Measurements from ENCODE around the gene PCDHB16.
A peak's percentile ranks its signal among the peaks of the same experiment; 100 is the strongest.
"Not testable (repeated sequence)": the region's sequence is repeated elsewhere in the genome, so short reads cannot be mapped to it uniquely, and the experiment has no call there.

Gene PCDHB16

DNA sequence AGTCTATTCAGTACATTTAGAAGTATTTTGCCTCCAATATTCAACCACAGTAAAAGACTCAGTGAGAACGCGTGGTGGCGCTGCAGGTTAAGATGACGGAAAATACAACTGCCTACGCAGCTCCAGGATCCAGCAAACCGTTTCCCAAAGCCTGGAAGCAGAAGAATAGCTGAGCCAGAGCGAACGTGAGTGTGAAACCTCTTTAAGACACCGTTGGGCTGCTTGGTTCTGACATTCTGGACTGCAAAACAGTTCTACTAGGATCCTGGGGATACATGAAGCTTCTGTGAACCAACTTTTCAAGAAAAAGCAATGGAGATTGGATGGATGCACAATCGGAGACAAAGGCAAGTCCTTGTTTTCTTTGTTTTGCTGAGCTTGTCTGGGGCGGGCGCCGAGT, at the start of gene PCDHB16:
Gene PCDHB16 (plus strand): TSS at position 140 of the 400 bp plus-strand sequence. CDS start 173 bp downstream, at position 313.
- FAIRE-seq = peak; percentile 54

DNA sequence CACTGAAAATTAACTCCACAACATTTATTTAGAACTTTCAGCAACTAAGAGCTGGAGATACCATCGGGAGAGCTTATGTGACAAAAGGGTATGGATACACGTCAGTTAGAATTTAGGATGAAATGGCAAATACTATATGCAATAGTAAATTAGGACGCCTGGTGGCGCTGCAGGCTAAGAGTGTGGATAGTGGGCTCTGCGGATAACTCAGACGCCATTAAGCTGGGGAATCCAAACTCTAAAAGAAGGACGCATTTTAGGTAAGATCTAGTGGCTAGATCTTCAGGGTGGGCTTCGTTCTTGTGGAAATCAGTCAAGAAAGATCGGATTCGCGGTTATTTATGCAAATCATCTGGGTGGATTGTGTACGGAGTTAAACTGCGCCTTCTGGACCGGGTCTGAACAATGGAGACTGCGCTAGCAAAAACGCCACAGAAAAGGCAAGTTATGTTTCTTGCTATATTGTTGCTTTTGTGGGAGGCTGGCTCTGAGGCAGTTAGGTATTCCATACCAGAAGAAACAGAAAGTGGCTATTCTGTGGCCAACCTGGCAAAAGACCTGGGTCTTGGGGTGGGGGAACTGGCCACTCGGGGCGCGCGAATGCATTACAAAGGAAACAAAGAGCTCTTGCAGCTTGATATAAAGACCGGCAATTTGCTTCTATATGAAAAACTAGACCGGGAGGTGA, 47.0 kb upstream of the PCDHB16 start, which contains the start of gene PCDHB5:
Gene PCDHB5 (plus strand): TSS at position 177 of the 688 bp plus-strand sequence. CDS start 229 bp downstream, at position 406.
- no peak for FAIRE-seq

DNA sequence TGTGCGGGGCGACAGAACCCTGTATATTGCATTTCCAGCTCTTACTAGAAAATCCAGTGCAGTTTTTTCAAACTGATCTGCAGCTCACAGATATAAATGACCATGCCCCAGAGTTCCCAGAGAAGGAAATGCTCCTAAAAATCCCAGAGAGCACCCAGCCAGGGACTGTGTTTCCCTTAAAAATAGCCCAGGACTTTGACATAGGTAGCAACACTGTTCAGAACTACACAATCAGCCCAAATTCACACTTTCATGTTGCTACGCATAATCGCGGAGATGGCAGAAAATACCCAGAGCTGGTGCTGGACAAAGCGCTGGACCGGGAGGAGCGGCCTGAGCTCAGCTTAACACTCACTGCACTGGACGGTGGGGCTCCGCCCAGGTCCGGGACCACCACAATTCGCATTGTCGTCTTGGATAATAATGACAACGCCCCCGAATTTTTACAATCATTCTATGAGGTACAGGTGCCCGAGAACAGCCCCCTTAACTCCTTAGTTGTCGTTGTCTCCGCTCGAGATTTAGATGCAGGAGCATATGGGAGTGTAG, 46.4 kb upstream of the PCDHB16 start:
- FAIRE-seq = no peak

DNA sequence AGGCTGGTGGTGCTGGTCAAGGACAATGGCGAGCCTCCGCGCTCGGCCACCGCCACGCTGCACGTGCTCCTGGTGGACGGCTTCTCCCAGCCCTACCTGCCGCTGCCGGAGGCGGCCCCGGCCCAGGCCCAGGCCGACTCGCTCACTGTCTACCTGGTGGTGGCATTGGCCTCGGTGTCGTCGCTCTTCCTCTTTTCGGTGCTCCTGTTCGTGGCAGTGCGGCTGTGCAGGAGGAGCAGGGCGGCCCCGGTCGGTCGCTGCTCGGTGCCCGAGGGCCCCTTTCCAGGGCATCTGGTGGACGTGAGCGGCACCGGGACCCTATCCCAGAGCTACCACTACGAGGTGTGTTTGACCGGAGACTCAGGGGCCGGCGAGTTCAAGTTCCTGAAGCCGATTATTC, 44.8 kb upstream of the PCDHB16 start:
- not testable (repeated sequence) for FAIRE-seq

GRCh38 chr5:141149812-141150211, 32.4 kb upstream of the PCDHB16 start, which contains the start of gene PCDHB6:
Gene PCDHB6 (plus strand): TSS chr5:141150057. CDS start chr5:141150258, 201 bp downstream.
- no peak for FAIRE-seq

DNA sequence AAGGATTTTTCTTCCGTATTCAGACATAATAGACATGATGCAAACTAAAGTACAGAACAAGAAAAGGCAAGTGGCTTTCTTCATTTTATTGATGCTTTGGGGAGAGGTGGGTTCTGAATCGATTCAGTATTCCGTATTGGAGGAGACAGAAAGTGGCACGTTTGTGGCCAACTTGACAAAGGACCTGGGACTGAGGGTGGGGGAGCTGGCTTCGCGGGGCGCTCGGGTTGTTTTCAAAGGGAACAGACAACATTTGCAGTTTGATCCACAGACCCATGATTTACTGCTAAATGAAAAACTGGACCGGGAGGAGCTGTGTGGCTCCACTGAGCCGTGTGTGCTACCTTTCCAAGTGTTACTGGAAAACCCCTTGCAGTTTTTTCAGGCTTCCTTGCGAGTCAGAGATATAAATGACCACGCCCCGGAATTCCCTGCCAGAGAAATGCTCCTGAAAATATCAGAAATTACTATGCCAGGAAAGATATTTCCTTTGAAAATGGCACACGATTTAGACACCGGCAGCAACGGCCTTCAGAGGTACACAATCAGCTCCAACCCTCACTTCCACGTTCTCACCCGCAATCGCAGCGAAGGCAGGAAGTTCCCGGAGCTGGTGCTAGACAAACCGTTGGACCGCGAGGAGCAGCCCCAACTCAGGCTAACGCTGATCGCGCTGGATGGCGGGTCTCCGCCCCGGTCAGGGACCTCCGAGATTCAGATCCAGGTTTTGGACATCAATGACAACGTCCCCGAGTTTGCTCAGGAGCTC, 31.8 kb upstream of the PCDHB16 start:
- FAIRE-seq = no peak

- no peak for FAIRE-seq
Measured at GRCh38 chr5:141150993-141151325, 31.2 kb upstream of the PCDHB16 start.

GRCh38 chr5:141151632-141152031, 30.6 kb upstream of the PCDHB16 start:
- FAIRE-seq = not testable (repeated sequence)

DNA sequence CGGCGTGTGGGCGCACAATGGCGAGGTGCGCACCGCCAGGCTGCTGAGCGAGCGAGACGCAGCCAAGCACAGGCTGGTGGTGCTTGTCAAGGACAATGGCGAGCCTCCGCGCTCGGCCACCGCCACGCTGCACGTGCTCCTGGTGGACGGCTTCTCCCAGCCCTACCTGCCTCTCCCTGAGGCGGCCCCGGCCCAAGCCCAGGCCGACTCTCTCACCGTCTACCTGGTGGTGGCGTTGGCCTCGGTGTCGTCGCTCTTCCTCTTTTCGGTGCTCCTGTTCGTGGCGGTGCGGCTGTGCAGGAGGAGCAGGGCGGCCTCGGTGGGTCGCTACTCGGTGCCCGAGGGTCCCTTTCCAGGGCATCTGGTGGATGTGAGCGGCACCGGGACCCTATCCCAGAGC, 30.1 kb upstream of the PCDHB16 start:
- not testable (repeated sequence) for FAIRE-seq

- no peak for FAIRE-seq
Measured at GRCh38 chr5:141155540-141156374, 26.4 kb upstream of the PCDHB16 start.

DNA sequence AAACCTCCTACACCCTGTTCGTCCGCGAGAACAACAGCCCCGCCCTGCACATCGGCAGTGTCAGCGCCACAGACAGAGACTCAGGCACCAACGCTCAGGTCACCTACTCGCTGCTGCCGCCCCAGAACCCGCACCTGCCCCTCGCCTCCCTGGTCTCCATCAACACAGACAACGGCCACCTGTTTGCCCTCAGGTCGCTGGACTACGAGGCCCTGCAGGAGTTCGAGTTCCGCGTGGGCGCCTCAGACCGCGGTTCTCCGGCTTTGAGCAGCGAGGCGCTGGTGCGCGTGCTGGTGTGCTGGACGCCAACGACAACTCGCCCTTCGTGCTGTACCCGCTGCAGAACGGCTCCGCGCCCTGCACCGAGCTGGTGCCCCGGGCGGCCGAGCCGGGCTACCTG, 24.8 kb upstream of the PCDHB16 start:
- not testable (repeated sequence) for FAIRE-seq

GRCh38 chr5:141157901-141158300, 24.3 kb upstream of the PCDHB16 start:
- FAIRE-seq = not testable (repeated sequence)

GRCh38 chr5:141172381-141173204, 9.6 kb upstream of the PCDHB16 start, which contains the start of gene PCDHB7:
Gene PCDHB7 (plus strand): TSS chr5:141172644. CDS start chr5:141172836, 192 bp downstream.
- no peak for FAIRE-seq

GRCh38 chr5:141174291-141175104, 7.7 kb upstream of the PCDHB16 start:
- FAIRE-seq = not testable (repeated sequence)

- FAIRE-seq = no peak
Measured at GRCh38 chr5:141175933-141176332, 6.3 kb upstream of the PCDHB16 start.

GRCh38 chr5:141177577-141178191, 4.5 kb upstream of the PCDHB16 start, which contains the start of gene PCDHB8:
Gene PCDHB8 (plus strand): TSS chr5:141177790. CDS start chr5:141178035, 245 bp downstream.
- not testable (repeated sequence) for FAIRE-seq

DNA sequence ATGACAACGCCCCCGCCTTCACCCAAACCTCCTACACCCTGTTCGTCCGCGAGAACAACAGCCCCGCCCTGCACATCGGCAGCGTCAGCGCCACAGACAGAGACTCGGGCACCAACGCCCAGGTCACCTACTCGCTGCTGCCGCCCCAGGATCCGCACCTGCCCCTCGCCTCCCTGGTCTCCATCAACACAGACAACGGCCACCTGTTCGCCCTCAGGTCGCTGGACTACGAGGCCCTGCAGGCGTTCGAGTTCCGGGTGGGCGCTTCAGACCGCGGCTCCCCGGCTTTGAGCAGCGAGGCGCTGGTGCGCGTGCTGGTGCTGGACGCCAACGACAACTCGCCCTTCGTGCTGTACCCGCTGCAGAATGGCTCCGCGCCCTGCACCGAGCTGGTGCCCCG, 2.8 kb upstream of the PCDHB16 start:
- FAIRE-seq = not testable (repeated sequence)

DNA sequence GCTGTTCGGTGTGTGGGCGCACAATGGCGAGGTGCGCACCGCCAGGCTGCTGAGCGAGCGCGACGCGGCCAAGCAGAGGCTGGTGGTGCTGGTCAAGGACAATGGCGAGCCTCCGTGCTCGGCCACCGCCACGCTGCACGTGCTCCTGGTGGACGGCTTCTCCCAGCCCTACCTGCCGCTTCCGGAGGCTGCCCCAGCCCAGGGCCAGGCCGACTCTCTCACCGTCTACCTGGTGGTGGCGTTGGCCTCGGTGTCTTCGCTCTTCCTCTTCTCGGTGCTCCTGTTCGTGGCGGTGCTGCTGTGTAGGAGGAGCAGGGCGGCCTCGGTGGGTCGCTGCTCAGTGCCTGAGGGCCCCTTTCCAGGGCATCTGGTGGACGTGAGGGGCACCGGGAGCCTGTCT, 2.3 kb upstream of the PCDHB16 start:
- FAIRE-seq = not testable (repeated sequence)

DNA sequence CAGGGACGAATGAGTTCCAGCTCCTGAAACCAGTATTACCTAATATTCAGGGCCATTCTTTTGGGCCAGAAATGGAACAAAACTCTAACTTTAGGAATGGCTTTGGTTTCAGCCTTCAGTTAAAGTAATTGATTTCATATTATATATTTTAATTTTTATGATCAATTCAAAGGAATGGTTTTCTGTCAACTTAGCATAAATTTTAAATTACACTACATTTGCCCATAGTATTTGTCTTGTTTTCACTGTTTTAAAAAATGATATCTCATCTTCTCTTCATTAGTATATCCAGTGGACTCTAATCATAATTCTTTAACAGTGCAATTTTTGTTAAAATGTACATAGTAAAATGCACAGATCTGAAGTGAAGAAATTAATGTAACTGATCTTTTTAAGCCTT, 1.9 kb upstream of the PCDHB16 start:
- FAIRE-seq = no peak

Measured in TTC549 (cell line).